CD14-positive monocyte (primary cell): Measurements from ENCODE around the gene KLHDC7B. TPM values are rescaled to one million over a fixed set of nuclear protein-coding genes. Genes with fewer than 3 reads are reported as not detected.

Experiments used
- DNase-seq, 3 donors: peaks; one replicate each; pipeline ENCODE4 v3.0.0-alpha.2; 2011 to 2022
- H2AFZ ChIP-seq: 2 replicates; pipeline ENCODE4 v1.6.0; 2012; ENCODE audit warnings: mild to moderate bottlenecking, low read depth, low read length, inconsistent platforms; ENCODE audit not compliant: insufficient read depth, poor library complexity, severe bottlenecking
- H3K27ac ChIP-seq, 2 donors: 1 replicate in 1 of 2; 2 replicates in 1 of 2; pipeline ENCODE4 v1.5.1; 2012 to 2013; ENCODE audit warnings: low read length in 2 of 2, control low read depth in 1 of 2, inconsistent platforms in 1 of 2, low read depth in 1 of 2, mild to moderate bottlenecking in 1 of 2
- H3K27me3 ChIP-seq, 2 donors: one replicate each; pipeline versions ENCODE4 v1.6.0 to v1.6.1; 2011 to 2013; ENCODE audit warnings: low read length in 2 of 2; ENCODE audit not compliant: control insufficient read depth in 2 of 2, insufficient read depth in 2 of 2
- H3K36me3 ChIP-seq, 2 donors: replicated peaks in 1 of 2; 1 replicate in 1 of 2; 2 replicates in 1 of 2; pipeline versions ENCODE4 v1.5.1 to v1.6.1; 2012 to 2013; ENCODE audit warnings: low read length in 2 of 2, control low read depth in 1 of 2, inconsistent platforms in 1 of 2, mild to moderate bottlenecking in 1 of 2; ENCODE audit not compliant: insufficient read depth in 2 of 2, control insufficient read depth in 1 of 2
- H3K4me1 ChIP-seq, 2 donors: 1 replicate in 1 of 2; 2 replicates in 1 of 2; pipeline versions ENCODE4 v1.5.1 to v1.6.1; 2012 to 2013; ENCODE audit warnings: low read length in 2 of 2, control low read depth in 1 of 2, inconsistent platforms in 1 of 2, mild to moderate bottlenecking in 1 of 2, moderate library complexity in 1 of 2; ENCODE audit not compliant: insufficient read depth in 2 of 2, control insufficient read depth in 1 of 2
- H3K4me2 ChIP-seq: replicated peaks from 2 replicates; pipeline ENCODE3; 2012; ENCODE audit warnings: low read length, moderate library complexity, mild to moderate bottlenecking; ENCODE audit not compliant: poor library complexity, severe bottlenecking; ENCODE audit errors: extremely low read depth
- H3K4me3 ChIP-seq, 3 experiments: fragments of 200-600 bp in 1 of 3; sonication (generic) in 1 of 3; replicated peaks in 1 of 3; 1 replicate in 2 of 3; 2 replicates in 1 of 3; pipeline ENCODE4 v1.5.1; 2011 to 2013; ENCODE audit warnings: low read length in 3 of 3, mild to moderate bottlenecking in 3 of 3, control low read depth in 2 of 3, low read depth in 2 of 3, inconsistent platforms in 1 of 3, moderate library complexity in 1 of 3
- H3K79me2 ChIP-seq: 2 replicates; pipeline ENCODE4 v1.6.0; 2012; ENCODE audit warnings: mild to moderate bottlenecking, control low read depth, inconsistent platforms, low read length, moderate library complexity; ENCODE audit not compliant: insufficient read depth
- H3K9ac ChIP-seq: 2 replicates; pipeline ENCODE4 v1.6.0; 2017; ENCODE audit warnings: low read length, mild to moderate bottlenecking; ENCODE audit not compliant: insufficient read depth, poor library complexity, severe bottlenecking
- H3K9me3 ChIP-seq, 2 donors: replicated peaks in 1 of 2; 1 replicate in 1 of 2; 2 replicates in 1 of 2; pipeline versions ENCODE4 v1.5.1 to v1.6.1; 2012 to 2013; ENCODE audit warnings: low read length in 2 of 2, control low read depth in 1 of 2; ENCODE audit not compliant: control insufficient read depth in 1 of 2, insufficient read depth in 1 of 2
- H4K20me1 ChIP-seq: 2 replicates; pipeline ENCODE4 v1.6.0; 2012; ENCODE audit warnings: mild to moderate bottlenecking, low read length, control low read depth, moderate library complexity; ENCODE audit not compliant: insufficient read depth
- H3K27ac Mint-ChIP-seq, 7 donors: one replicate each; pipeline ENCODE4 v1.8.0; 2020; ENCODE audit warnings: mild to moderate bottlenecking in 7 of 7, mixed read lengths in 7 of 7, moderate library complexity in 6 of 7, inconsistent platforms in 2 of 7
- H3K27me3 Mint-ChIP-seq, 3 donors: one replicate each; pipeline ENCODE4 v1.8.0; 2021 to 2022; ENCODE audit warnings: low read depth in 3 of 3, mild to moderate bottlenecking in 3 of 3, mixed read lengths in 3 of 3, moderate library complexity in 3 of 3, inconsistent platforms in 1 of 3
- H3K36me3 Mint-ChIP-seq, 2 donors: one replicate each; pipeline ENCODE4 v1.8.0; 2020; ENCODE audit warnings: mixed read lengths in 2 of 2, inconsistent platforms in 1 of 2, mild to moderate bottlenecking in 1 of 2
- H3K4me1 Mint-ChIP-seq: one replicate; pipeline ENCODE4 v1.8.0; 2020; ENCODE audit warnings: mild to moderate bottlenecking, mixed read lengths
- H3K4me3 Mint-ChIP-seq, 2 donors: one replicate each; pipeline ENCODE4 v1.8.0; 2020; ENCODE audit warnings: mild to moderate bottlenecking in 2 of 2, mixed read lengths in 2 of 2, moderate library complexity in 1 of 2
- H3K9me3 Mint-ChIP-seq, 7 donors: one replicate each; pipeline ENCODE4 v1.8.0; 2020 to 2022; ENCODE audit warnings: mixed read lengths in 7 of 7, mild to moderate bottlenecking in 6 of 7, moderate library complexity in 6 of 7, inconsistent platforms in 2 of 7
- WGBS: methylation state at CpG from one replicate; pipeline ENCODE4 v1.1.5; 2013; ENCODE audit warnings: missing lambda C conversion rate; ENCODE audit not compliant: insufficient coverage; 5-methylcytosine and 5-hydroxymethylcytosine counted together
- intact Hi-C, 2 donors: fragments of 100-400 bp; cut with micrococcal nuclease; formaldehyde crosslinking; loops; one replicate each; pipeline versions ENCODE4 v1.15.0 to v1.15.1; 2023
- polyA plus RNA-seq, 3 donors: library from polyadenylated mRNA; depleted of rRNA in 1 of 3; unstranded in 2 of 3; stranded (reverse) in 1 of 3; fragments of 300-500 nt in 2 of 3; fragments of >200 nt in 1 of 3; fragmentation: Illumina TruSeq in 2 of 3; gene quantifications; 1 replicate in 2 of 3; 2 replicates in 1 of 3; pipeline ENCODE4 v1.2.3, GENCODE V29; 2012 to 2021
- TF ChIP-seq, protein P1 (sequence below): fragments of 200-600 bp; IDR thresholded peaks from one replicate; pipeline ENCODE4 v1.8.0; 2022; ENCODE audit warnings: antibody characterized with exemption, mild to moderate bottlenecking

The KLHDC7B gene
- polyA plus RNA-seq, 3 donors = 0.88 to 4.3 (median 1.4) TPM

DNA sequence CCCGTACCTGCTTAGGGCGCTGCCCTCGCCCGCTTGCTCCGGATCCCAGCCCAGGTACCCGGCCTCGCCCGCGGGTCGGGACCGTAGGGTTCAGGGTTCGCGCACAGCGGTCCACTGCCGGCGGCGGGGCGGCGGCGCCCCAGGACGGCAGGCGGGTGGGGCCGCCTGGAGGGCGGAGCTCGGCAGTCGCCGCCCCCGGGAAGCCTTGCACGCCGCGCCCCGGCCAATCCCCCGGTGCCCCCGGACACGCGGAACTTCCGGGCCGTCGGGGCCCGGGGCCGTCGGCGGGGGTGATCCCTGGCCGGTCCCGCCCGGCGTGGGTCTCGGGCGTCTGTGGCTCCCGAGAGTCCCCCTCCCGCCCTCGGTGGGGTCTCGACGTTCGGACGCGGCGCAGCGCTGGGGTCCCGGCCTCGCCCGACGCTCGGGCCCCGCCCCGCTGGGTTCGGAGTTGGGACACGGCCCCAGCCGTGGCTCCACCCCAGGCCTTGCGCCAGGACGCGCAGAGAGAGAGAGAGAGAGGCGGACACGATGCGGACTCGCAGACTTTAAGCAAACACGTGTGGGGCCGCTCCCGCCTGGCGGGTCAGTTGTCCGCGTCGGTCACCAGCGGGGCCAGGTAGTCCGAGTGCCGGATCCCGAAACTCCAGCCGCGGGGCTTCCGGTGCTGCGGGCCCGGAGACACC, 15.7 kb upstream of the KLHDC7B start, which contains the start of gene TYMP:
Gene TYMP, minus strand, starts transcription at position 116 of the 683 bp plus-strand sequence. CDS start 303 bp downstream, outside the sequence.
- Mint-ChIP-seq H3K4me1 (peaks cover 47% of the 10 kb centered on the region), H3K36me3 (peaks cover 23 to 25% of the 10 kb centered on the region in 2 donors), H3K27ac (peak within 1 kb of the TSS; percentile 99 to 100 (median 99)), H3K9me3 (no peaks in the 10 kb centered on the region), H3K4me3 (peak within 1 kb of the TSS; percentile 91 to 95), H3K27me3 (no peaks in the 10 kb centered on the region)
- no peak within 1 kb of the TSS for H2AFZ ChIP-seq
- intact Hi-C loops = loop anchor here (1.0 to 10.0 kb wide), 7 partner anchors 12 to 595 kb away; partner anchors contain the start of genes CHKB (in 2 of the 2), SYCE3 (in 1 of the 2) and TRABD (in 1 of the 2)
- peak within 1 kb of the TSS; percentile 72 to 99 (median 92) for H3K4me3 ChIP-seq
- H3K27me3 ChIP-seq = no peaks in the 10 kb centered on the region
- peak within 1 kb of the TSS; percentile 100 for H3K27ac ChIP-seq
- TF ChIP-seq, protein P1, sequence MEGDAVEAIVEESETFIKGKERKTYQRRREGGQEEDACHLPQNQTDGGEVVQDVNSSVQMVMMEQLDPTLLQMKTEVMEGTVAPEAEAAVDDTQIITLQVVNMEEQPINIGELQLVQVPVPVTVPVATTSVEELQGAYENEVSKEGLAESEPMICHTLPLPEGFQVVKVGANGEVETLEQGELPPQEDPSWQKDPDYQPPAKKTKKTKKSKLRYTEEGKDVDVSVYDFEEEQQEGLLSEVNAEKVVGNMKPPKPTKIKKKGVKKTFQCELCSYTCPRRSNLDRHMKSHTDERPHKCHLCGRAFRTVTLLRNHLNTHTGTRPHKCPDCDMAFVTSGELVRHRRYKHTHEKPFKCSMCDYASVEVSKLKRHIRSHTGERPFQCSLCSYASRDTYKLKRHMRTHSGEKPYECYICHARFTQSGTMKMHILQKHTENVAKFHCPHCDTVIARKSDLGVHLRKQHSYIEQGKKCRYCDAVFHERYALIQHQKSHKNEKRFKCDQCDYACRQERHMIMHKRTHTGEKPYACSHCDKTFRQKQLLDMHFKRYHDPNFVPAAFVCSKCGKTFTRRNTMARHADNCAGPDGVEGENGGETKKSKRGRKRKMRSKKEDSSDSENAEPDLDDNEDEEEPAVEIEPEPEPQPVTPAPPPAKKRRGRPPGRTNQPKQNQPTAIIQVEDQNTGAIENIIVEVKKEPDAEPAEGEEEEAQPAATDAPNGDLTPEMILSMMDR = no peak
- H4K20me1 ChIP-seq = peaks cover 47% of the 10 kb centered on the region
- peaks cover 61 to 85% of the 10 kb centered on the region in 2 donors for H3K4me1 ChIP-seq
- under 1% methylated on average over 92 of the region's 92 CpGs for WGBS
- H3K79me2 ChIP-seq = peaks cover 77% of the 10 kb centered on the region
- peaks cover 13 to 16% of the 10 kb centered on the region in 2 donors for H3K36me3 ChIP-seq
- H3K9ac ChIP-seq = peak within 1 kb of the TSS; percentile 100
- H3K4me2 ChIP-seq = peak within 1 kb of the TSS; percentile 95
- H3K9me3 ChIP-seq = no peaks in the 10 kb centered on the region
- DNase-seq = peak; percentile 78 to 91 (median 81)

DNA sequence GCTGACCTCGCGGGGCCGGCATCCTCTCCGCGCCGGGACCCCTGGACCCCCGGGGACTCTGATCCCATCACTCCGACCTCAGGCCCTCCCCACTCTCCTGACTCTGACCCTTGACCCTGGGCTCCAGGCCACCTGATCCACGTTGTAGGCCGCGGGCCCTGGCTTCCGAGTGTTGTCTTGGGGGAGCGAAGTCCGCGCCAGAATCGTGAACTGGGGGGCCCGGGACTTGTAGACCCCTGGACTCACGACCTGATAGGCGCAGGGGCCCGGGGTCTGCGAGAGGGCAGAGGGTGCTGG, 15.2 kb upstream of the KLHDC7B start:
- DNase-seq = peak in 2 of 3 donors; percentile 47 to 53
- peak overlapping the region; percentile 100 for H3K9ac ChIP-seq
- peaks cover 62 to 86% of the 10 kb centered on the region in 2 donors for H3K4me1 ChIP-seq

More for the DNA sequence above, 15.2 kb upstream of the KLHDC7B start:
- TF ChIP-seq, protein P1 = no peak
- H3K36me3 Mint-ChIP-seq = peaks cover 23 to 25% of the 10 kb centered on the region in 2 donors
- H3K9me3 Mint-ChIP-seq = no peaks in the 10 kb centered on the region
- intact Hi-C loops = loop anchor here (1.0 to 10.0 kb wide), 4 partner anchors 12 to 596 kb away; partner anchors contain the start of gene TRABD (in 1 of the 2)
- peak overlapping the region; percentile 90 to 93 for H3K4me3 Mint-ChIP-seq
- H3K27ac Mint-ChIP-seq = peak overlapping the region; percentile 99 to 100 (median 99)
- WGBS = under 1% methylated on average over 21 of the region's 21 CpGs
- H4K20me1 ChIP-seq = peaks cover 42% of the 10 kb centered on the region
- peak overlapping the region; percentile 72 to 99 (median 92) for H3K4me3 ChIP-seq
- peaks cover 76% of the 10 kb centered on the region for H3K79me2 ChIP-seq
- H3K27me3 ChIP-seq = no peaks in the 10 kb centered on the region
- no peaks in the 10 kb centered on the region for H3K27me3 Mint-ChIP-seq
- H3K4me1 Mint-ChIP-seq = peaks cover 50% of the 10 kb centered on the region
- no peak overlapping the region for H2AFZ ChIP-seq
- H3K36me3 ChIP-seq = peaks cover 13 to 16% of the 10 kb centered on the region in 2 donors
- H3K4me2 ChIP-seq = peak overlapping the region; percentile 95
- peak overlapping the region; percentile 100 for H3K27ac ChIP-seq
- no peaks in the 10 kb centered on the region for H3K9me3 ChIP-seq
